ENCODE data around the gene PIAS4.

Gene PIAS4

DNA sequence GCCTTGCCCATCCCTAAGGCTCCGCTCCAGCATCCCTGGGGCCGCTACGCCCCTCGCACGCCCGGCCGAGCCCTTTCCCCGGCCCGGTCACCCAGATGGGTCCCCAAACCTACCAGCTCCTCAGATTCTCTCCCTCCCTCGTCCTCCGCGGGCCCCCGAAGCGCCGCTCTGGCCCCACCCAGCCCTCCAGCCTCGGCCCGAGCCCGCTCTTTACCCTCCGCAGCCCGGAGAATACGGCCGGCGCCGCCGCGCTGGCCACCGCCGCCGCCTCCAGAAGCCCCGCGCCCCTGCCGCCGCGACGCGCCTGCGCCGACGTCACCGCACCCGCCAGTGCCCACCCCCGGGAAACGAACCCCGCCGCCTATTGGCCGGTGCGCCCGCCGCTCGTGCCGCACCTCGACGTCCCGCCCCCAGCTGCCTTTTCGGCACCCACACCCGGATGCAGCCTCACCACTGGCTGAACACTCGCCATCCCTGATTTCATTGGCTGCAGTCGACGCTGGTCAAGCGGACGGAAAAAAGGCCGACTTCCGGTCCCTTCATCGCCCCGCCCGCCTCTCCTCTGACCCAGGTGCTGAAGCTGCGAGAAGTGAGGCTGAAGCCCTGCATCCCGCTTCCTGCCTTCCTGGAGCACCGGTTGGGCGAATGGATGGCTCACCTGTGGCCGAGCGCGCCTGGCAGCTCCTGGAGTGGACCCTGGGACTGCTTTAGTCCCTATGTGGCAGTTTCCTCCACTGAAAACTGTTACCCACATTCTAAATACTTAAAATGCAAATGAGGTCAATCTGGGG lies 36.5 kb upstream of the PIAS4 start, which contains the start of gene DAPK3:
DAPK3 (minus strand) TSS at position 292 of the 791 bp plus-strand sequence. CDS start 1,364 bp downstream, outside the sequence.
- DNase-seq (ENCODE audit: low read depth), result peak; percentile 97
- TF ChIP-seq, protein P1, sequence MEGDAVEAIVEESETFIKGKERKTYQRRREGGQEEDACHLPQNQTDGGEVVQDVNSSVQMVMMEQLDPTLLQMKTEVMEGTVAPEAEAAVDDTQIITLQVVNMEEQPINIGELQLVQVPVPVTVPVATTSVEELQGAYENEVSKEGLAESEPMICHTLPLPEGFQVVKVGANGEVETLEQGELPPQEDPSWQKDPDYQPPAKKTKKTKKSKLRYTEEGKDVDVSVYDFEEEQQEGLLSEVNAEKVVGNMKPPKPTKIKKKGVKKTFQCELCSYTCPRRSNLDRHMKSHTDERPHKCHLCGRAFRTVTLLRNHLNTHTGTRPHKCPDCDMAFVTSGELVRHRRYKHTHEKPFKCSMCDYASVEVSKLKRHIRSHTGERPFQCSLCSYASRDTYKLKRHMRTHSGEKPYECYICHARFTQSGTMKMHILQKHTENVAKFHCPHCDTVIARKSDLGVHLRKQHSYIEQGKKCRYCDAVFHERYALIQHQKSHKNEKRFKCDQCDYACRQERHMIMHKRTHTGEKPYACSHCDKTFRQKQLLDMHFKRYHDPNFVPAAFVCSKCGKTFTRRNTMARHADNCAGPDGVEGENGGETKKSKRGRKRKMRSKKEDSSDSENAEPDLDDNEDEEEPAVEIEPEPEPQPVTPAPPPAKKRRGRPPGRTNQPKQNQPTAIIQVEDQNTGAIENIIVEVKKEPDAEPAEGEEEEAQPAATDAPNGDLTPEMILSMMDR (IDR thresholded peaks at IDR 0.05; ENCODE audit: low read depth, low read length, missing control alignments), result no peak
- peak within 1 kb of the TSS; percentile 91 for H3K4me3 ChIP-seq (ENCODE audit: low read depth, low read length)
- in situ Hi-C loops (cut with HindIII; ENCODE audit: low sequenced_read_pairs), result no loop called here

GRCh38 chr19:3975144-3975543 lies 32.4 kb upstream of the PIAS4 start:
- no peak overlapping the region for H3K4me3 ChIP-seq (ENCODE audit: low read depth, low read length)
- TF ChIP-seq, protein P1 (IDR thresholded peaks at IDR 0.05; ENCODE audit: low read depth, low read length, missing control alignments), result no peak
- in situ Hi-C loops (cut with HindIII; ENCODE audit: low sequenced_read_pairs), result loop anchor here (25.0 kb wide), 1 partner anchor 237 kb away; no protein-coding TSS in a partner anchor
- no peak for DNase-seq (ENCODE audit: low read depth)

DNA sequence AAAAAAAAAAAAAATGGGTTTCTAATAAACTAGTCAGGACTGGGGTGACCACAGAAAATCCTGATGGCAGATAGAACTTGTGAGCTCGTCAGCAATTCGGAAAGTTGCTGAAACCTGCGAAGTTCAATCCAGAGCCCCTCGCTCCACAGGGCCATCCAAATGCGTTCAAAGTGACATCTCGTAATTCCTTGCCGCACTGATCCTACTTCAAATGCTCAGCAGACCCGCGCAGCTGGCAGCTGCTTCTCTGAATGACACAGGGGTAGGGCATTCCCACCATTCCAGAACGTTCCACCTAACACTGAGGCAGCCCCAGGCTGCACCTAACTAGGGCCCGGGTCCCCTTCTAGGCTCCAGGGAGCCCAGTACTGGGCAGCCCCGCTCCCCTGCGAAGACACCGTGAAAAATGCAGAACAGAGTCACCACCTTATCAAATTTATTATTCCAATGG lies 31.9 kb upstream of the PIAS4 start:
- in situ Hi-C loops (cut with HindIII; ENCODE audit: low sequenced_read_pairs), result loop anchor here (25.0 kb wide), 1 partner anchor 237 kb away; no protein-coding TSS in a partner anchor
- H3K4me3 ChIP-seq (ENCODE audit: low read depth, low read length), result no peak overlapping the region
- TF ChIP-seq, protein P1 (IDR thresholded peaks at IDR 0.05; ENCODE audit: low read depth, low read length, missing control alignments), result no peak
- DNase-seq (ENCODE audit: low read depth), result no peak

DNA sequence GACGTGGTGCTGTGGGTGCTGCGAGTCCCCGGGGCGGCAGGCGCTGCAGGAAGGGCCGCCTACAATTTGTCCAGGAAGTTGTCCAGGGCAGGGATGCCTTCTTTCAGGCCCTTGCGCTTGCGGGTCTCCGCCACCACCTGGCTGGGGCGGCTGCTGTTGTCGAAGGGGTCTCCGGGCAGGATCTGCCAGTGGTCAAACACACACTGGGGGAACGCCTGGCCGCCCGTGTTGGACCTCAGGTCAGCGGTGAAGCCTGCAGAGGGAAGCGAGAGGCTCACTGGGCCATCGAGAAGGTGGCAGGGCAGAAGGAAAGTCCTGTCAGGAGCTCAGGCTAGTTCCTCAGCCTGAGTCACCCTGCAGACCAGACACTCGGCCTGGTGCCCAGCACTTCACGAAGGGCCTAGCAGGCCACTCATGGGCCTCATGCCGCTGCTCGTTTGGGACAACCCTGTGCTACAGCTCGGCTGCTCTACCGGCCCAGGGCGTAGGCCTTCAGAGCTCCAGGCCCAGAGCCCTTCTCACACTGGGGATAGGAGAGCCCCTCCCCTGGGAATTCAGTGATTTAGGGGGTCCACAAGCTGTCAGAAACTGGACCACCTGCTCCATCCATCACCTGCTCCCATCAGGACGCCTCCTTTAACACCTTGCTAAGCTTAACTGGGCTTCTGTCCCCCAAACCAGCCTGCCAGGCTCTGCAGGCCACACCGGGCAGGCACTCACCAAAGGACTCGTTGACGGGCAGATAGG lies 30.9 kb upstream of the PIAS4 start:
- in situ Hi-C loops (cut with HindIII; ENCODE audit: low sequenced_read_pairs), result loop anchor here (25.0 kb wide), 1 partner anchor 236 kb away; no protein-coding TSS in a partner anchor
- no peak for DNase-seq (ENCODE audit: low read depth)
- TF ChIP-seq, protein P1 (IDR thresholded peaks at IDR 0.05; ENCODE audit: low read depth, low read length, missing control alignments), result no peak
- H3K4me3 ChIP-seq (ENCODE audit: low read depth, low read length), result no peak overlapping the region

GRCh38 chr19:3977242-3978143 lies 30.0 kb upstream of the PIAS4 start:
- no peak for DNase-seq (ENCODE audit: low read depth)
- in situ Hi-C loops (cut with HindIII; ENCODE audit: low sequenced_read_pairs), result loop anchor here (25.0 kb wide), 1 partner anchor 235 kb away; no protein-coding TSS in a partner anchor
- TF ChIP-seq, protein P1 (IDR thresholded peaks at IDR 0.05; ENCODE audit: low read depth, low read length, missing control alignments), result peak; percentile 17
- no peak overlapping the region for H3K4me3 ChIP-seq (ENCODE audit: low read depth, low read length)
